GM19023 (cell line): ENCODE measurements around the gene IPPK.

Source experiments
- ATAC-seq: cut with Tn5 transposase; IDR thresholded peaks from one replicate; pipeline ENCODE4 v1.9.1; 2021; ENCODE audit warnings: mild to moderate bottlenecking, moderate library complexity; ENCODE audit not compliant: unreplicated experiment

Gene IPPK

DNA sequence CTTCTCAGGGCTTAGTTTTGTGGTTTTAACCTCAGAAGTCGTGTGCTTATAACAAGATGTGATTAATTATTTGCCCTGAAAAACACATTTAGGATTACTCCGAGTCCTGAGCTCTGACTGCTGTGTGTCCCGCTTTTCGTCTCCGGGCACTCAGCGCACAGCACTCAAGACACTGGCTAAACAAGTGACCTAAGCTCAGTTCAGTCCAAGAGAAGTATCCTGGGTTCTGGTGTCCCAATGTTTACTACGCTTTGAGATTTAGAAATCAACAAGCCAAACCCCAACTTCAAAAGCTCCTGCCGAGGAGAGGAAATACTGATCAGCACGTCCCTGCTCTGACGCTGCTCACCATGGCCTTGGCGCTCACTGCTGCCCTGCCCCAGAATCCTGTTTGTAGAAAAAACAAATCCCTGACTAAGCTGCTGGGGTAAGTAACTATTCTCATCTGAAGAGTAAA is 53.2 kb downstream of the IPPK start:
- no peak for ATAC-seq

DNA sequence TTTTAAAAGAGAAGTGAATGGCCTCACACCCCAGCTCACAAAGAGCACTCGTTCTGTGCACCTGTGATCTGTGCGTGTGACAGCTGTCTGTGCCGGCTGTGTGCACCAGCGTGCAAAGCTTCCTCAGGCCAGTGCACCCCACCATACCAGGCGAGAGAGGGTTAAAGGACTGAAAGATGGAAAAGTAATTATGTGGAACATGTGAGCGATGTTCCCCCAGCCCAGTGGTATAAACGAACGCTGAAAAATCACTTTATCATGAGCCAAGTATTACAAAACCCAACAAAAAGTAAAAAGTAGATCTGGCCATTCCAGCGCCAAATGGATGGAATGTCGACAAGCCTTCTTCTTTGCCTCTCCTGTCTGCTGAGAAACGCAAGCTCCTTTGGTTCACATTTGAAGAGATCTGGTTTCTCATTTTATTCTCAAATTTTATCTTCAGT is 53.7 kb downstream of the IPPK start:
- ATAC-seq, result no peak

DNA sequence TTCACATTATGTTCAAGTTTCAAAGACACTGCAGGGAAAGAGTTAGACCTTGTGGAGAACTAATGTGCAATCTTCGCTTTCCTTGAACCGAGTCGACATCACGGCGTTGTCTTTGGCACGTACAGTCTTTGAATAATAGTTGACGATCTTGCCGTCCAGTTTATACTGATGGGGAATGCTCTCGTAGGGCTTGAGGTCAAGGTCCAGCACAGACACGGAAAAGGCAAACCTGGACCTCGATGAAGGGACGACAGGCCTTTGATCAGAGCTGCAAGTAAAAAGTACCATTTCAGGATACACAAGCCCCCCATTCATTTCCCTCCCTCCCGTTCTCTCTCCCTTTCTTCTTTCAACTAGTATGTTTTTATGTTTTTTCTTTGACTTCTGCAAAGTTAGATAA is 54.1 kb downstream of the IPPK start:
- ATAC-seq, result no peak

DNA sequence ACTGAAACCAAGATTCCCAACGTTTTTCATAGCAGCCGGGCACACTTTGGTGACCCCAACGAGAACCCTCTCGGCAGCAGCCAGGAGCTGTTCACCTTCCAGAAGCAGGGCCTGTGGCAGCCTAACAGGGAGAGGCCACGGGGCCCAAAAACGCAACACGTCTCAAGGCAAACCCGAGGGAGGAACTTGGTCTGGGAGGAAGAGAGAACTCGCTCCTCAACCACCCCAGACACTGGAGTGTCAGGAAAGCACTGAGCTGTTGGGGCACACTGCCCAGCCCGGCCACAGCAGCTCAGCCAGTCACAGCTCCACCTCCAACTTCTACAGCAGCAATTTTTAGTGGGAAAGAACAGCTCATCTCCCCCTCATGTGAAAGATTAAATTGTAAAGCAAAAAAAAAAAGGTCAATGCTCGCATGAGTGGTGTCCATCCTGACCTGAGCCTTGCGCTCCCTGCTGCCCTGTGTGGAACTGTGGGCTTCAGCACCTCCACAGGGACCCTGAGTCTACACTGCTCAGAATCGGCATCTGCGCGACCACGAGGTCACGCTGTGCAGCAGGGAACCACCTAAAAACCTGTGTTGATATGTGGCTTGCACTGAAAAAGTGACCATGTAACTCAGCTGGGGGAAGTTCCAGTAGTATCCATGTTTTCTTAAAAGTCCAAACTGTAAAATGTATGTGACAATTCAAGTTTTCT is 55.0 kb downstream of the IPPK start:
- no peak for ATAC-seq

DNA sequence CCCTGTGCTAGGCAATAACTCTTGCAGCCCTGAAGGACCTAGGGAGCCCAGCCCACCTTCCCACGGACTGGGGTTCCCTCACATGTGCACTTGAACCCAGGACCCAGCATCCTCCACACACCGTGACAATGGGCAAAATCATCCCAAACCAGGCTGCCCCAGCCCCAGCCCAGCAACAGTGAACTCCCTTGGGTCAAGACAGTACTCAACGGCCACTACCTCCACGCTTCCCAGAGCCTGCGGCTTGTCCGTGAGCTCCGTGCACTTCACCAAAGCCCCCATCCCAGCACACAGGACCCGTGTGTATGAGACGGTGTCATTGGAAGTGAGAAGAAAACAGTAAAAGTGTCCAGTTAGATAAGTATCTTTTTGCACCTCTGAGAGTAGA is 55.8 kb downstream of the IPPK start:
- no peak for ATAC-seq

DNA sequence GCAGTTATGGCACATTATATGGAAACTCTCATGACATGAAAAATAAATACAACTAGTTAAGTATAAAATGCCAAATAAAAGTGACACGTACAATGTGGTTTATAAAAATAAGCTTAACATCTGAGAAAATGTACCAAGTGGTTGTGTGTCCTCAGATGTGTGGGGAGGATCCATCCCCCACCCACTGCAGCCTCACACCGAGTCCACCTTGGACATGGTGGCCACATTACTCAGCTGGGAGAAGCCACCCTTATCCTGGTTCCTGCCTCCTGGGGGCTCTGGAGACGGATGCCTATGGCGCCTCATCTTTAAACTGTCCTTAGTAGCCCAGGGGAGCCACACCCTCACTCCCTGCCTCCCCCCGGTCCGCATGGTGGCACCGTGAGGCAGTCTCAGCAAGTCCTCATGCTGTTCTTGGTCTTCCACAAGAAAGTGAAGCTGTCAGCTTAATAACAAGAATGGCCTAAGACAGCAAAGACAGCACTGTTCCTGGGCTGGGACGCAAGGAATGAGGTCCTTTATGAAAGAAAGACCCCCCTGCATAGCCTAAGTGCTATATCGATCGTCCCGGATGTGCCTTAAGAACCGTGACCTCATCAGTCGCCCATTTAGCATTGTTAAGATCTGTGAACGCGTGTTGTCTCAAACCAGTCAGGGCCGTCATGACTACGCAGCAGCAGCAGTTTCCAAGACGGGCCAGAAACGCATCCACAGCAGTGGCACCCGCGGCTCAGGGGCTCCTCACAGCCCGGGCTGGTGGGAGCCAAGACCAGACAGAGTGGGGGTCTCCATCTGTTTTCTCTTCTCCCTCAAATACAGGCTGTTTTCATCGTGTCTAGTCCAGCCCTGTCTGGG is 56.4 kb downstream of the IPPK start:
- no peak for ATAC-seq

DNA sequence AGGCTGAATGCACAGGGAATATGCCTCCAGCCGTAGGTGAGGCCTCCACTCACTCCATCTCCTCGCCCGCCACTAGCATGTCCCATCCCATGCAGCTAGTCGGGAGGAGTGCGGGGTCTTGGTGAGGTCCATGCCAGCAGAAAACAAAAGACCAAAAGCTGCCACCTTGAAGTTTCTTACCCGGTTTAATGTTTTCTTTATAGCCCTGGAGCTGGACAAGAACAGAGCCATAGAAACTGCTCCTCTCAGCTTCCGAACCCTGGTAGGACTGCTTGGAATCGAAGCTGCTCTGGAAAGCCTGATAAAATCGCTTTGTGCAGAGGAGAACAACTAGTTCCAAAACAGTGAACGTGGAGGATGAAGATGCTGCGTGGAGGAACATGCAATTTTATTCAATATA is 57.1 kb downstream of the IPPK start:
- no peak for ATAC-seq

DNA sequence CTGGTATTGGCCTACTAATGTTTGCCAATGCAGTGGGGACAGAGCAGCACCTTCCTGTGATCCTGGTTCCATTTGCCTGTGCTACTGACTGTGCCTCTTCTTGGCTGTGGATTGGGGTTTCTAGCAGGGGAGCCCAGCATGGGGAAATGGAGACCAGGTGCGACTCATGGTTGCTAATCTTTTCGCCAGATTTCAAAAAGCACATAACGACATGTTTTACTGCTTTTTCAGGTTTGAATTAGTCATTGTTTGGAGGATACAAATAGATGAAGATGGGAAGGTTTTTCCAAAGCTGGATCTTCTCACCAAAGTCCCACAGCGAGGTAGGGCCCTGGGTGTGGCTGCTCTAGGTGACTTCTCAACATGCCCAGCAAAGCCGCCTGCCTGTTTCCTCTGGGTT is 57.6 kb downstream of the IPPK start:
- ATAC-seq, result no peak

DNA sequence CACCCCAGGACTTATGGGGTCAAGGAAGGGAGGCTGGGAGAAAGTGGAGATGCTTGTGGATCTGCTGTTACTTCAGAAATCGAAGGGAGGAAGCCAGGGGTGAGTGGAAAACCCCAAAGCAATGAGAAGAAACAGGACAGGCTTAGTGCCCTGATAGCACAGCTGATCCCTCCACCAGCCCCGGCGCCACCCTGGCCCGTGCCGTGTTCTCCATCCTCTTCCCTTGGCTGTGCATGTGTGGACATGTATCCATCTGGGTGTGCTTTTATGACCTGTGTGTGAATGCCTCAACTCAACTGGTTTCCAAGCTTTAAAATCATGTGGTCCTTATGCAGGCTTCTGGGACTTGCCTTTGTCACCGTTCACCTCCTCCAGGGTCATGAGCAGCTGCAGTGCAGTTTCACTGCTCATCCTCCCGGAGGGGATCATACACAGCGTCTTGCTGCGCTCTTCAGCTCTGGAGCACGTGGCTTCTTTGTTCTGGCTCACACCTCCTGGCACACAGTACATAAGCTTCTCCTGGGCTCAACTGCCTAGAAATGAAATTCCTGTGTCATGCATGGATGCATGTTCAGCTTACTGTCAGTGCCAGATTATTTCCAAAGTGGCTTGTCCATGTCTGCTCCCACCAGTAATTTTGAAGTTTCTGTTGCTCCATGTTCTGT is 58.2 kb downstream of the IPPK start:
- ATAC-seq, result no peak

DNA sequence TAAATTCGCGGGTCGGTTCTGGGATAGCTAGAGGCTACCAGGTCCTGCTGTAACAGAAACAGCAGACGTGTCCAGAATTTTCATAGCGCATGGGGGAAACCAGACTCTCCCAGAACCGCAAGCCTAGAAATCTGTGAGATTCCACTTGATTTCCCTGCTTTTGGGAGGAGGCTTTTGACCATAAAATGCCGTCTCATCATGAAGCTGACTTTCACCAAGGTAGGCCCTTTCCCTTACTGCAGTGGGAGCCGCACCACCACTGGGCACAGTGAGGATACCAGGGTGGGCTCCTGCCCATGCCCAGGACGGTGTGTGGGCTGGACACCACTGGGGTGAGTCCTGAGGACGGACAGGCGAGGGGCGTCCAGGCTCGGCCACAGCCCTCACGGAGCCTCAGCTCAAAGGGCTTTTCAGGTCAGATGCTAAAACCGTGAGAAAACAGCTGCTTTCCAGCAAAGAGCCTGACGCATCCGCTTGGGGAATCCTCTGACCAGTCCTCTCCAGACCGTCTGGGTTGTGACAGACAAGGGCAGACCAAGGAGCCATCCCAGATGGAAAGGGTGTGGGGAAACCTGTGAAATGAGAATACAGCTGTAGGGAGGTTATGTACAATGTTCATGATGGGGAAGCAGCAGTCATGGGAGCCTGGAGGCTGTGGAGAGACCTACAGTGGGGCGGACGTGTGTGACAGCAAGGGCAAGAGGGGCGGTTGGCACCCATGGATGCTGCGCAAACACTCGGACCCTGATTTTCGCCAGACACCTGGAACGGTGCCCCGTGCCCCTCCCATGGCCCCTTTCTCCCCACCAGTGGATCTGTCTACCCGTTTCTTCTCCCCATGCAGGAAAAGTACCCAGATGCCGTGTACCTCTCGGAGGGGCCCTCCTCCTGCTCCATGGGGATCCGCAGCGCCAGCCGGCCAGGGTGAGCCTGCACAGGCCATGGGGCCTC is 59.2 kb downstream of the IPPK start:
- ATAC-seq, result no peak

DNA sequence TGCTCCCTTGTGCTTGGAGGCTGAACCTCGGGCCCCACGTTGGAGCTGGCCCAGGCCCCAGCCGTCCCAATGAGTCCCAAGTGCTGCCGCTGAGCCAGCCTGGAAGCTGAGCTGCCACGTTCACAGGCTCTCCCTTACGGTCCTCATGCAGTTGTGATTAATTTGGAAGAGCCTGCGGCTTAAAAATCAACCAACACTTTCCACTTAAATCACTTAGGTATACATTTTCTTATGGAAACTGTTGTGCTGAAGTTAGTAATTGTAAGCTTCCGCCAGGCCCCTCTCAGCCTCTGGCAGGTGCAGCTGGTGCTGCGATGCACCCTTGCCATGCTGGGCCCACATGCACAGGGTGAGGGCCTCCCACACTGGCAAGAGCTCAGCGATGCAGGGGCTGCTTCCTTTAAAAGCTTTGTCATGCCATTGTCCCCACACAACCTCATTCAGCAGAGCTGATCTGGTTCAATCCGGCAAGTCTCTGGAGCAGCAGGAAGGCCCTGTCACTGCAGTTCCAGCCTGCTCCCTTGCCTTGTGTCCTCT is 61.0 kb downstream of the IPPK start:
- no peak for ATAC-seq

DNA sequence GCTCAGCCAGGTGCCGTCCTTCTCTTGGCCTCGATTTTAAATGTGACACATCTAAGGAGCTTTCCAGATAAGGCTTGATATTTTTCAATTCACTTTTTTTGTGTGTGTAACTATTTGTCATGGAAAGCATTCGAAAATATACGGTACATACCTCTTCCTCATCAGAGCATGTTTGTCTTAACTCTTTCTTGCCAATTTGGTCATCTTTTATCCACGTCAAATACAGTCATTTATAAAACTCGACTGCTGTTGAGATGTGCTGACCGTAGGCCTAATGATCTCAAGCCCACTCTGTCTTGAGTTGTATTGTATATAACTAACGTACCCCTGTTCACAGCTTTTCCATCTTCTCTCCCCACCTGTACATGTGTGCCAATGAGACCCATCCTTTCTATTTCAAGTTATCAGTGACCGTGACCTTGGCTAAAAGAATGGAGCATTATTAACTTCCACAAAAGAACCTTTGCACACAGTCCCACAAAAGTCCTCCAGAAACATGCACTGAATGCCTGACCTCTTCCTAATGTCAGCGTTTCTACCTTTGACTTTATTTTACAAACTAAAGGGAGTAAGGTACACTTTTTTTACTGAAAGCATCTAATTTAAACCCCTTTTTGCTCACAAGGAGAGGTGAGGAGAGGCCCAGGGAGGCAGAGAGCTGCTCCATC is 61.6 kb downstream of the IPPK start:
- ATAC-seq, result no peak

DNA sequence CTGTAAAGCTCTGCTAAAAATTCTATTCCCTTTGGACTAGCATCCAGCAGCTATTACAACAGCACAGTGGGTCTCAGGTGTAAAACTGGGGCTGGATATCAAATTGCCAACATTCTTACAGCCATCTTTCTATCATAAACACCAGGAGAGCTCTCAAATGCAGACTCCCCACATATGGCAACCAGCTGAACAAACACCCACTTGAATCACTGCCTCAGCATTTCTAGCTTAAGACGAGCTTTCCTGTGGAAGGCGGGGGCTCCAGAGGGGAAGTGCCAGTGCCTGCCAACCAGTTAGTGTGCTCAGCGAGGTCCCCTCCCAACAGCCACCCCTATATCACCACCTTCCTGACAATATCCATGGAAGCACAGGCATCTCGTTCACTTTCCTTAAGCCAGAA is 62.2 kb downstream of the IPPK start:
- no peak for ATAC-seq

DNA sequence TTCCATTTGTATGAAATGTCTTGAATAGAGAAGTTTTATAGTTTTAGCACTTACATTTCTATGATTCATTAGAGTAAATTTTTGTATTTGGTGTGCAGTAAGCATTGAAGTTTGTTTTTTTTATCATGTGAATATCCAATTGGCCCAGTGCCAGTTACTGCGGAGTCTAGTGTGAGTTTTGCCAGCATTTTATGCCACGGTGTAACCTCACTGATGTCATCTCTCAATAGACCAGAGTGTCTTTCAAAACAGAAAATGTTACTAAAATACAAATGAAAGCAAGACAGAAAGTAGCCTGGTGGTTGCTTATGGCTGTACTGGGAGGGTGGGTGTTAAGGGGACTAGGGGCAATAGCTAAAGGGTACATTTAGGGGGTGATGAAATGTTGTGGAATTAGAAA is 62.8 kb downstream of the IPPK start:
- ATAC-seq, result no peak

DNA sequence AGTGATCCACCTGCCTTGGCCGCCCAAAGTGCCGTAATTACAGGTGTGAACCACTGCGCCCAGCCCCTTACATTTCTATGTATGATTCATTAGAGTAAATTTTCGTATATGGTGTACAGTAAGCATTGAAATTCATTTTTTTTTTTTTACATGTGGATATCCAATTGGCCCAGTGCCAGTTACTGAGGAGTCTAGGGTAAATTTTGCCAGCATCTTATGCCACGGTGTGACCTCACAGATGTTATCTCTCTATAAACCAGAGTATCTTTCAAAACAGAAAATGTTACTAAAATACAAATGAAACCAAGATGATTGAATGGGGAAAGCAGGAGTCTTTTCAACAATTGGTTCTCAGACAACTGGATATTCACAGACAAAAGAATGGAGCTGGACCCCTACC is 64.7 kb downstream of the IPPK start:
- ATAC-seq, result no peak

DNA sequence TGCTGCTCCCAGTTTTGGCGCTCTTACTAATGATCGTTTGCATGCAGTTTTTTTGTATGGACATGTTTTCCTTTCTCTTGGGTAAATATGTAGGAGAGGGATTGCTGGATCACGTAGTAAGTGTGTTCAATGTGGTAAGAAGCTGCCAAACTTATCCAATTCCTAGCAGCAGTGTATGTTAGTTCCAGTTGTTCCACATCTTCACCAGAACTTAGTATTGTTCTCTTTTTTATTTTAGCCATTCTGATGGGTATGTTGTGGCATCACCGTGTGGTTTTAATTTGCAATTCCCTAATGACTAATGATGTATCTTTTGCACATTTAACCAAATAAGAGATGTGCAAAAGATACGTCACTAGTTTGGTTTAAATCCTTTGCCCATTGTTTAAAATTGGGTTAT is 65.9 kb downstream of the IPPK start:
- ATAC-seq, result no peak

DNA sequence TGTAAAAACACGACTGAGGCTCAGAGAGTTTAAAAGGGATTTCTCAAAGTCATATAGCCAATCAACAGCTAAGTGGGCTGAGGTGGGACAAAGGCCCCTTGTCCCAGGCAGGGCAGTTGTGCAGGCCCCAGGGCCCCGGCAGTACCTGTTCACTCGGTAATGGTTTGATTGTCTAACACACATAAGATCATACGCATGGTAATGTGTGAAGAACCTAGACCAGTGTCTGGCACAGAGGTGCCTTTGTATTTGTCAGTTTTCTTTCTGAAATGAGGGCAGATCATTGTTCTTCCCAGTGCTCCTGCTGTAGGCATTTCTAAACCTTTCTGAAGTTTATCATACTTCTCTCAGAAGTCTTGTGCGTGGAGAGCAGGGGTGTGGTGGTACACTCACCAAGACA is 66.8 kb downstream of the IPPK start:
- no peak for ATAC-seq

DNA sequence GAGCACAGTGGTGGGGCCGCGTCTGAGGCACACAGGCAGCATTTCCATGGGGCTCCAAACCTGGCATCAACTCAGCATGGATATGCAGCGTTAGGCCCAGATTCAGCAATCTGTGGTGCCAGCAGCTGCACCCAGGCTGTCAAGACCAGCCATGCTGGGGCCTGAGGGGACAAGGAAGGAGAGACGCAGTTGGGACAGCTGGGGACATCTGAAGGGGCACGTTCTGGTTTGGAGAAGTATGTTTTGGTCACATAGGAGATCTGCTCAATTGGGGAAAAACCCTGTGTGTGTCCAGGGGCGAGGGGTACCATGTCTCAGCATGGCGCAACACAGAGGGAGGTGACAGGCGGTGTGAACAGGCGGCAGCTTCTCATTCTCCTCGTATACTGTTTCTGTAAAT is 67.5 kb downstream of the IPPK start:
- ATAC-seq, result no peak

DNA sequence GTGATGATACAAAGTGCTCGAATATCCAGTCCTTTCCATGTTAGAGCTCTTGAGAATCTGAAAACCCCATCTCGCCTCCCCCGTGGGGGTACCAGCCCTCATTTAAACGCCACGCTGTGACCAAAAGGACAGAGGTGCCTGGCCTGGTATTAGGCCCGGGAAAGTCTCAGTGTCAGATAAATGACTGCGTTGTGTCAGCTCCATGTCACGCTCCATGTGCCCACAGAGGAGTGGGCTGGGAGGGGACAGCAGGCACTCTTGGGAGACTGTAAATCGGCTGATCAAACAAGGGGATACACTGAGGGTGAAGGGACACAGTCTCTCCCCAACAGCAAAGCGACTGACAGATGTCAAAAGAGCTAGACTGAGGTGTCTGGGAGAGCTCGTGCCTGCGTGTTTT is 68.5 kb downstream of the IPPK start:
- no peak for ATAC-seq
